SK-N-SH (cell line): ENCODE data around the gene ABLIM2. TPM values are rescaled to one million over a fixed set of nuclear protein-coding genes. Genes with fewer than 3 reads are reported as not detected.

Experiments
- CTCF ChIA-PET: fragments of 300-600, 350-600 bp; formaldehyde crosslinking; extraction: SDS; loops from one replicate; lab custom pipeline; 2021; lab: Yijun Ruan, JAX
- POLR2A ChIA-PET: fragments of 350-600 bp; sonication (Branson Sonifier 250); formaldehyde crosslinking; extraction: SDS; loops from one replicate; lab custom pipeline; 2020; ENCODE audit warnings: antibody characterized with exemption, inconsistent platforms; lab: Yijun Ruan, JAX
- DNase-seq: peaks from one replicate; pipeline ENCODE4 v3.0.0; 2012
- H2AFZ ChIP-seq: fragments of 200-600 bp; sonication (generic); 2 replicates; pipeline ENCODE4 v1.8.1; 2016; ENCODE audit warnings: antibody characterized with exemption, mild to moderate bottlenecking, low read depth
- H3F3A ChIP-seq: fragments of 200-600 bp; sonication (generic); replicated peaks from 2 replicates; pipeline ENCODE3; 2016; ENCODE audit warnings: antibody characterized with exemption, mild to moderate bottlenecking; ENCODE audit not compliant: insufficient read depth
- H3K27ac ChIP-seq, 2 experiments: fragments of 200-500 bp in 1 of 2; fragments of 200-600 bp in 1 of 2; sonication (Bioruptor generic) in 1 of 2; sonication (generic), shearing (Covaris generic) in 1 of 2; 2 replicates each; pipeline versions ENCODE4 v1.5.1 to v1.6.1; 2014 to 2016; ENCODE audit warnings: low read depth in 2 of 2, inconsistent platforms in 1 of 2, low read length in 1 of 2, mild to moderate bottlenecking in 1 of 2, mixed read lengths in 1 of 2
- H3K27me3 ChIP-seq: fragments of 200-600 bp; sonication (generic), shearing (Covaris generic); 2 replicates; pipeline ENCODE4 v1.6.1; 2016; ENCODE audit warnings: mixed run types; ENCODE audit not compliant: insufficient read depth
- H3K36me3 ChIP-seq, 2 experiments: fragments of 200-500 bp in 1 of 2; fragments of 200-600 bp in 1 of 2; sonication (Bioruptor generic) in 1 of 2; sonication (generic) in 1 of 2; replicated peaks in 1 of 2; 2 replicates each; pipeline versions ENCODE3 to v1.5.1; 2014 to 2016; ENCODE audit warnings: low read length in 1 of 2, mild to moderate bottlenecking in 1 of 2; ENCODE audit not compliant: insufficient read depth in 2 of 2, control insufficient read depth in 1 of 2
- H3K4me1 ChIP-seq, 2 experiments: fragments of 200-500 bp in 1 of 2; fragments of 200-600 bp in 1 of 2; sonication (Bioruptor generic) in 1 of 2; sonication (generic), shearing (Covaris generic) in 1 of 2; 2 replicates each; pipeline versions ENCODE4 v1.5.1 to v1.6.1; 2014 to 2016; ENCODE audit warnings: low read depth in 1 of 2, low read length in 1 of 2, mixed run types in 1 of 2; ENCODE audit not compliant: insufficient read depth in 2 of 2, control insufficient read depth in 1 of 2
- H3K4me2 ChIP-seq: fragments of 200-600 bp; sonication (generic), shearing (Covaris generic); 2 replicates; pipeline ENCODE4 v1.6.1; 2017; ENCODE audit warnings: mixed run types
- H3K4me3 ChIP-seq, 2 experiments: fragments of 200-500 bp in 1 of 2; fragments of 200-600 bp in 1 of 2; sonication (Bioruptor generic) in 1 of 2; sonication (generic), shearing (Covaris generic) in 1 of 2; 2 replicates each; pipeline versions ENCODE4 v1.5.1 to v1.8.1; 2014 to 2016; ENCODE audit warnings: low read depth in 2 of 2, inconsistent platforms in 1 of 2, low read length in 1 of 2, mild to moderate bottlenecking in 1 of 2, mixed read lengths in 1 of 2, moderate library complexity in 1 of 2
- H3K79me2 ChIP-seq: fragments of 200-600 bp; sonication (generic); 2 replicates; pipeline ENCODE4 v1.8.1; 2017; ENCODE audit warnings: mild to moderate bottlenecking; ENCODE audit not compliant: insufficient read depth
- H3K9ac ChIP-seq: fragments of 200-600 bp; sonication (generic); 2 replicates; pipeline ENCODE4 v1.6.1; 2017; ENCODE audit warnings: mixed run types
- H3K9me2 ChIP-seq: fragments of 200-600 bp; sonication (generic); 2 replicates; pipeline ENCODE4 v1.6.1; 2017; ENCODE audit warnings: mixed run types
- H3K9me3 ChIP-seq: fragments of 200-600 bp; sonication (generic); 2 replicates; pipeline ENCODE4 v1.6.1; 2017; ENCODE audit warnings: mixed run types, mild to moderate bottlenecking, moderate library complexity
- H4K20me1 ChIP-seq: fragments of 200-600 bp; sonication (generic); 2 replicates; pipeline ENCODE4 v1.6.1; 2017; ENCODE audit warnings: mild to moderate bottlenecking, mixed run types; ENCODE audit not compliant: insufficient read depth
- EP300 ChIP-seq, 2 experiments: IDR thresholded peaks; 2 replicates each; pipeline versions ENCODE4 v1.4.0 to v1.6.1; 2012; ENCODE audit warnings: borderline replicate concordance in 1 of 2, low read depth in 1 of 2, low read length in 1 of 2
- FOSL2 ChIP-seq: IDR thresholded peaks from 2 replicates; pipeline ENCODE4 v1.4.0; 2012; ENCODE audit warnings: low read depth, mild to moderate bottlenecking, moderate library complexity, borderline replicate concordance
- FOXM1 ChIP-seq: IDR thresholded peaks from 2 replicates; pipeline ENCODE4 v1.4.0; 2012; ENCODE audit warnings: low read depth, mild to moderate bottlenecking
- GABPA ChIP-seq: IDR thresholded peaks from 2 replicates; pipeline ENCODE4 v1.4.0; 2012; ENCODE audit warnings: low read depth, mild to moderate bottlenecking
- MXI1 ChIP-seq: IDR thresholded peaks from 2 replicates; pipeline ENCODE4 v1.6.1; 2012; ENCODE audit warnings: mild to moderate bottlenecking, low read depth, low read length, improper control_type of control experiment
- NFIC ChIP-seq: IDR thresholded peaks from 2 replicates; pipeline ENCODE4 v1.4.0; 2012; ENCODE audit warnings: borderline replicate concordance
- RAD21 ChIP-seq: IDR thresholded peaks from 2 replicates; pipeline ENCODE4 v1.6.1; 2012; ENCODE audit warnings: mild to moderate bottlenecking, low read length
- RFX5 ChIP-seq: IDR thresholded peaks from 2 replicates; pipeline ENCODE4 v1.6.1; 2012; ENCODE audit warnings: mild to moderate bottlenecking, improper control_type of control experiment, low read length
- SIN3A ChIP-seq: IDR thresholded peaks from 2 replicates; pipeline ENCODE4 v1.6.1; 2012; ENCODE audit warnings: low read depth, mild to moderate bottlenecking, low read length, moderate library complexity, borderline replicate concordance
- WGBS: methylation state at CpG from one replicate; pipeline ENCODE4 v1.1.6; 2017; ENCODE audit warnings: low lambda C conversion rate; 5-methylcytosine and 5-hydroxymethylcytosine counted together
- polyA plus RNA-seq, 3 experiments: library from polyadenylated mRNA; depleted of rRNA; stranded (reverse); fragments of >200 nt; gene quantifications; 2 replicates each; pipeline ENCODE4 v1.2.3, GENCODE V29; 2012
- TF ChIP-seq, protein P1 (sequence below): IDR thresholded peaks from 2 replicates; pipeline ENCODE4; 2012
- TF ChIP-seq, protein P2 (sequence below): IDR thresholded peaks from 2 replicates; pipeline ENCODE4 v1.4.0; 2012; ENCODE audit warnings: low read depth, borderline replicate concordance
- TF ChIP-seq, protein P3 (sequence below): fragments of 200-600 bp; sonication (generic); IDR thresholded peaks from 2 replicates; pipeline ENCODE4 v1.6.1; 2017; ENCODE audit warnings: antibody characterized with exemption, mild to moderate bottlenecking, moderate library complexity

Gene ABLIM2
- polyA plus RNA-seq, 1 of the 3 experiments (the other 2 are of a cell fraction), result 0.53 TPM

DNA sequence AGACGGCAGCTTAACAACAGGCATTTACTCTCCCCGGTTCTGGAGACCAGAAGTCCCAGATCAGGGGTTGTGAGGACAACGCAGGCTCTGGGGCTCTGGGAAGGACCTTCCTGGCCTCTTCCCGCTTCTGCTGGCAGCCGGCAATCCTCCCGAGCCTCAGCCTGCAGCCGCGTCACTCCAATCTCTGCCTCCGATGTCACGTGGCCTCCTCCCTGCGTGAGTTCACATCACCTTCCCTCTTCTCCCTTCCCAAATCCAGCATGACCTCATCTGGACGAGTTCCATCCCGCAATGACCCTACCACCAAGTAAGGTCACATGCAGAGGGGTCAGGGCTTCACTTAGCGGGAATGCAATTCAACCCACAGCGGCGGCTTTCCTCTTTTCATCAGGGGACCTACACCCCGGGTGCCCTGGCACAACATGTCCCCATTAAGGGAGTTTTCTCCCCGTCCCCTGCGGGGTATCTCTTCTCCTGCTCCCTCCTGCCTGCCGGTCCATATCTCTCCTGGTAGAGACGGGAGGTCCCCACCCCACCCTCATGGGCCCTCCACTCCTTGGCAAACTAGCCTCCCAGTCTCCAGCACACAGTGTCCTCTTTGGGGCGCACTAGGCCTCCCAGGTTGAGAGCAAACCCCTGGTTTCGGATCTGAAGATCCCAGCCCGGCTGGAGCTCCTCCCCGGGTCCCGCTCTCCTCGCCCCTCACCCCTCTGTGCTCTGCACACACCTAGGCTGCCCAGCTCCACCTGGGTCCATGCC lies 25.5 kb downstream of the ABLIM2 start:
- no peaks in the 10 kb centered on the region for H3K79me2 ChIP-seq
- H3K4me1 ChIP-seq, result peaks cover 0 to 18% of the 10 kb centered on the region in 2 experiments; a peak in 1 of 4 replicates
- H3K9me3 ChIP-seq, result no peaks in the 10 kb centered on the region
- no peaks in the 10 kb centered on the region for H3F3A ChIP-seq
- no peak overlapping the region for H3K9ac ChIP-seq
- H3K9me2 ChIP-seq, result no peaks in the 10 kb centered on the region
- H3K36me3 ChIP-seq, result no peaks in the 10 kb centered on the region
- H3K4me3 ChIP-seq, result no peak overlapping the region
- no peak overlapping the region for H3K27ac ChIP-seq
- H3K27me3 ChIP-seq, result no peaks in the 10 kb centered on the region; the same call in 1 of the 2 replicates
- no peak for DNase-seq
- H2AFZ ChIP-seq, result no peak overlapping the region
- 71% methylated on average over 23 of the region's 27 CpGs for WGBS
- H3K4me2 ChIP-seq, result no peak overlapping the region
- no peak for TF ChIP-seq MXI1
- TF ChIP-seq GABPA, result no peak
- no peak for TF ChIP-seq RFX5
- no peak for TF ChIP-seq FOXM1
- TF ChIP-seq, protein P1, sequence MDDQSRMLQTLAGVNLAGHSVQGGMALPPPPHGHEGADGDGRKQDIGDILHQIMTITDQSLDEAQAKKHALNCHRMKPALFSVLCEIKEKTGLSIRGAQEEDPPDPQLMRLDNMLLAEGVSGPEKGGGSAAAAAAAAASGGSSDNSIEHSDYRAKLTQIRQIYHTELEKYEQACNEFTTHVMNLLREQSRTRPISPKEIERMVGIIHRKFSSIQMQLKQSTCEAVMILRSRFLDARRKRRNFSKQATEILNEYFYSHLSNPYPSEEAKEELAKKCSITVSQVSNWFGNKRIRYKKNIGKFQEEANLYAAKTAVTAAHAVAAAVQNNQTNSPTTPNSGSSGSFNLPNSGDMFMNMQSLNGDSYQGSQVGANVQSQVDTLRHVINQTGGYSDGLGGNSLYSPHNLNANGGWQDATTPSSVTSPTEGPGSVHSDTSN, result no peak
- TF ChIP-seq, protein P2, sequence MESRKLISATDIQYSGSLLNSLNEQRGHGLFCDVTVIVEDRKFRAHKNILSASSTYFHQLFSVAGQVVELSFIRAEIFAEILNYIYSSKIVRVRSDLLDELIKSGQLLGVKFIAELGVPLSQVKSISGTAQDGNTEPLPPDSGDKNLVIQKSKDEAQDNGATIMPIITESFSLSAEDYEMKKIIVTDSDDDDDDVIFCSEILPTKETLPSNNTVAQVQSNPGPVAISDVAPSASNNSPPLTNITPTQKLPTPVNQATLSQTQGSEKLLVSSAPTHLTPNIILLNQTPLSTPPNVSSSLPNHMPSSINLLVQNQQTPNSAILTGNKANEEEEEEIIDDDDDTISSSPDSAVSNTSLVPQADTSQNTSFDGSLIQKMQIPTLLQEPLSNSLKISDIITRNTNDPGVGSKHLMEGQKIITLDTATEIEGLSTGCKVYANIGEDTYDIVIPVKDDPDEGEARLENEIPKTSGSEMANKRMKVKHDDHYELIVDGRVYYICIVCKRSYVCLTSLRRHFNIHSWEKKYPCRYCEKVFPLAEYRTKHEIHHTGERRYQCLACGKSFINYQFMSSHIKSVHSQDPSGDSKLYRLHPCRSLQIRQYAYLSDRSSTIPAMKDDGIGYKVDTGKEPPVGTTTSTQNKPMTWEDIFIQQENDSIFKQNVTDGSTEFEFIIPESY, result no peak
- TF ChIP-seq SIN3A, result no peak
- no peak for TF ChIP-seq RAD21
- TF ChIP-seq NFIC, result no peak
- no peak for TF ChIP-seq FOSL2
- TF ChIP-seq, protein P3, sequence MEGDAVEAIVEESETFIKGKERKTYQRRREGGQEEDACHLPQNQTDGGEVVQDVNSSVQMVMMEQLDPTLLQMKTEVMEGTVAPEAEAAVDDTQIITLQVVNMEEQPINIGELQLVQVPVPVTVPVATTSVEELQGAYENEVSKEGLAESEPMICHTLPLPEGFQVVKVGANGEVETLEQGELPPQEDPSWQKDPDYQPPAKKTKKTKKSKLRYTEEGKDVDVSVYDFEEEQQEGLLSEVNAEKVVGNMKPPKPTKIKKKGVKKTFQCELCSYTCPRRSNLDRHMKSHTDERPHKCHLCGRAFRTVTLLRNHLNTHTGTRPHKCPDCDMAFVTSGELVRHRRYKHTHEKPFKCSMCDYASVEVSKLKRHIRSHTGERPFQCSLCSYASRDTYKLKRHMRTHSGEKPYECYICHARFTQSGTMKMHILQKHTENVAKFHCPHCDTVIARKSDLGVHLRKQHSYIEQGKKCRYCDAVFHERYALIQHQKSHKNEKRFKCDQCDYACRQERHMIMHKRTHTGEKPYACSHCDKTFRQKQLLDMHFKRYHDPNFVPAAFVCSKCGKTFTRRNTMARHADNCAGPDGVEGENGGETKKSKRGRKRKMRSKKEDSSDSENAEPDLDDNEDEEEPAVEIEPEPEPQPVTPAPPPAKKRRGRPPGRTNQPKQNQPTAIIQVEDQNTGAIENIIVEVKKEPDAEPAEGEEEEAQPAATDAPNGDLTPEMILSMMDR, result no peak
- no peak for TF ChIP-seq EP300 (IDR thresholded peaks at IDR 0.05; ENCODE audit: borderline replicate concordance in 1 of 2, low read depth in 1 of 2, low read length in 1 of 2)
- TF ChIP-seq, all 33 proteins: peak for 0
- no peaks in the 10 kb centered on the region for H4K20me1 ChIP-seq
- ChIA-PET POLR2A (no interaction called here), CTCF (interaction anchor here (1.1 to 1.4 kb wide), 3 partner anchors 12 to 270 kb away, joined by 3 to 4 read pairs (median 3); no protein-coding TSS in a partner anchor)
